ENCODE results near the gene NCF2. TPM values are rescaled to one million over a fixed set of nuclear protein-coding genes. Genes with fewer than 3 reads are reported as not detected.

The NCF2 gene
- total RNA-seq, 1 donor: not detected

- DNase-seq (ENCODE audit: low read depth): no peak
- H3K4me3 ChIP-seq (ENCODE audit: low read depth, low read length): no peak overlapping the region
- no peak for TF ChIP-seq CTCF (IDR thresholded peaks at IDR 0.05; ENCODE audit: insufficient read depth, low read depth, low read length)
These were observed 42.1 kb downstream of the NCF2 start for GRCh38 chr1:183548116-183548515.

GRCh38 chr1:183546427-183546826, 43.8 kb downstream of the NCF2 start:
- no peak for TF ChIP-seq CTCF (IDR thresholded peaks at IDR 0.05; ENCODE audit: insufficient read depth, low read depth, low read length)
- DNase-seq (ENCODE audit: low read depth): peak; percentile 11
- no peak overlapping the region for H3K4me3 ChIP-seq (ENCODE audit: low read depth, low read length)

- no peak for TF ChIP-seq CTCF (IDR thresholded peaks at IDR 0.05; ENCODE audit: insufficient read depth, low read depth, low read length)
- DNase-seq (ENCODE audit: low read depth): no peak
- H3K4me3 ChIP-seq (ENCODE audit: low read depth, low read length): no peak overlapping the region
These were observed 45.5 kb downstream of the NCF2 start for GRCh38 chr1:183544598-183545297.

- peak; percentile 84 for TF ChIP-seq CTCF (IDR thresholded peaks at IDR 0.05; ENCODE audit: insufficient read depth, low read depth, low read length)
- peak; percentile 74 for DNase-seq (ENCODE audit: low read depth)
- H3K4me3 ChIP-seq (ENCODE audit: low read depth, low read length): no peak overlapping the region
These were observed 46.5 kb downstream of the NCF2 start for GRCh38 chr1:183543619-183544204.

- H3K4me3 ChIP-seq (ENCODE audit: low read depth, low read length): no peak overlapping the region
- no peak for DNase-seq (ENCODE audit: low read depth)
- no peak for TF ChIP-seq CTCF (IDR thresholded peaks at IDR 0.05; ENCODE audit: insufficient read depth, low read depth, low read length)
These were observed 52.9 kb downstream of the NCF2 start for GRCh38 chr1:183537405-183537804.

GRCh38 chr1:183533617-183534174, 56.6 kb downstream of the NCF2 start:
- H3K4me3 ChIP-seq (ENCODE audit: low read depth, low read length): no peak overlapping the region
- DNase-seq (ENCODE audit: low read depth): no peak
- no peak for TF ChIP-seq CTCF (IDR thresholded peaks at IDR 0.05; ENCODE audit: insufficient read depth, low read depth, low read length)

Data from fibroblast of villous mesenchyme (primary cell).